Kidney (tissue), 14 donors: Measurements from ENCODE around the gene ADPRH. TPM values are rescaled to one million over a fixed set of nuclear protein-coding genes. Genes with fewer than 3 reads are reported as not detected.
"Not testable (repeated sequence)": the region's sequence is repeated elsewhere in the genome, so short reads cannot be mapped to it uniquely, and the experiment has no call there.

Experiments used
- DNase-seq, 5 donors: peaks; one replicate each; pipeline ENCODE4 v3.0.0-alpha.2; 2013 to 2020
- FAIRE-seq: peaks from 2 replicates; lab custom pipeline; 2012; peaks lifted over from hg19 to GRCh38; lab: Jason Lieb, UNC
- H3K27ac ChIP-seq, 2 donors: one replicate each; pipeline ENCODE4 v1.7.0; 2013; ENCODE audit warnings: low read depth in 2 of 2, low read length in 2 of 2, inconsistent platforms in 1 of 2
- H3K27me3 ChIP-seq: one replicate; pipeline ENCODE4 v1.7.1; 2013; ENCODE audit warnings: low read length, inconsistent platforms; ENCODE audit not compliant: control insufficient read depth, insufficient read depth
- H3K36me3 ChIP-seq, 3 donors: one replicate each; pipeline versions ENCODE4 v1.7.0 to v1.7.1; 2013; ENCODE audit warnings: low read length in 3 of 3, control low read depth in 1 of 3, inconsistent platforms in 1 of 3; ENCODE audit not compliant: insufficient read depth in 3 of 3, control insufficient read depth in 2 of 3
- H3K4me1 ChIP-seq, 3 donors: one replicate each; pipeline versions ENCODE4 v1.7.0 to v1.7.1; 2013; ENCODE audit warnings: low read length in 3 of 3, inconsistent platforms in 1 of 3, low read depth in 1 of 3; ENCODE audit not compliant: control insufficient read depth in 2 of 3, insufficient read depth in 2 of 3
- H3K4me3 ChIP-seq, 3 donors: one replicate each; pipeline versions ENCODE4 v1.7.0 to v1.8.1; 2013; ENCODE audit warnings: low read length in 3 of 3, control low read depth in 1 of 3, inconsistent platforms in 1 of 3
- H3K9ac ChIP-seq, 3 donors: one replicate each; pipeline versions ENCODE4 v1.7.0 to v1.7.1; 2013; ENCODE audit warnings: low read length in 3 of 3, control low read depth in 1 of 3, inconsistent platforms in 1 of 3
- H3K9me3 ChIP-seq, 3 donors: one replicate each; pipeline versions ENCODE4 v1.7.0 to v1.7.1; 2013; ENCODE audit warnings: low read length in 3 of 3, control low read depth in 1 of 3, inconsistent platforms in 1 of 3; ENCODE audit not compliant: control insufficient read depth in 2 of 3, insufficient read depth in 1 of 3
- CTCF ChIP-seq: IDR thresholded peaks from 3 replicates; pipeline ENCODE4 v1.5.1; 2012; ENCODE audit warnings: mild to moderate bottlenecking, moderate library complexity, borderline replicate concordance; ENCODE audit not compliant: insufficient read depth; ENCODE audit errors: extremely low read depth
- intact Hi-C: fragments of 100-400 bp; cut with DNase I; formaldehyde crosslinking; loops from one replicate; pipeline ENCODE4 v1.11.1; 2022
- polyA plus RNA-seq: library from polyadenylated mRNA; stranded (reverse); fragments of 350-450 nt; fragmentation: Illumina TruSeq; extraction: RNeasy Lipid Tissue Mini Kit (QIAGEN cat#74804); gene quantifications from one replicate; pipeline ENCODE4 v1.2.3, GENCODE V29; 2014; ENCODE audit warnings: low read depth, low replicate concordance; ENCODE audit not compliant: insufficient read depth
- total RNA-seq: library from RNA; stranded (reverse); fragmentation: NEBNext Ultra II Directional; extraction: Animal tissue kit (Norgen Biotek cat#: 25700); gene quantifications from one replicate; pipeline ENCODE4 v1.2.1, GENCODE V29; 2021
- donor health status: control.
- donor health status: control.
- donor health status: control.
- donor health status: control.
- donor health status: control.
- donor health status: DM: yes; HTN: yes; CAD: no.
- donor health status: Normal renal cell carcinoma (clear cell type).

ADPRH gene
- total and polyA plus RNA-seq, 2 donors from 2014 or later = 5.2 to 15.0 TPM

- DNase-seq = peak in 2 of 5 donors; percentile 12 to 23
- H3K4me3 ChIP-seq = no peak within 1 kb of the TSS
Observed at GRCh38 chr3:119559441-119559963, 19.8 kb upstream of the ADPRH start, which contains the start of gene CD80. CD80 (minus strand) TSS chr3:119559614; CDS start chr3:119557728, 1,886 bp downstream.

GRCh38 chr3:119560160-119560559 is 19.1 kb upstream of the ADPRH start:
- Histone ChIP-seq H3K36me3 (no peaks in the 10 kb centered on the region), H3K9me3 (no peaks in the 10 kb centered on the region), H3K27me3 (no peaks in the 10 kb centered on the region), H3K4me1 (peaks cover 0 to 2% (median 0%) of the 10 kb centered on the region in 3 donors), H3K27ac (no peak overlapping the region), H3K4me3 (no peak overlapping the region), H3K9ac (no peak overlapping the region)
- TF ChIP-seq CTCF = no peak
- DNase-seq (no peak), FAIRE-seq (no peak)
- intact Hi-C loops = no loop called here

More at GRCh38 chr3:119559441-119559963, 19.8 kb upstream of the ADPRH start, which contains the start of gene CD80:
- Histone ChIP-seq H3K36me3 (no peaks in the 10 kb centered on the region), H3K4me1 (peaks cover 0 to 2% (median 0%) of the 10 kb centered on the region in 3 donors), H3K9me3 (no peaks in the 10 kb centered on the region), H3K27ac (no peak within 1 kb of the TSS), H3K27me3 (no peaks in the 10 kb centered on the region), H3K9ac (no peak within 1 kb of the TSS)
- FAIRE-seq = no peak
- peak; percentile 28 for TF ChIP-seq CTCF
- intact Hi-C loops = no loop called here

- H3K9ac ChIP-seq = no peak overlapping the region
- intact Hi-C loops = no loop called here
- no peak overlapping the region for H3K27ac ChIP-seq
- H3K4me1 ChIP-seq = peaks cover 0 to 2% (median 0%) of the 10 kb centered on the region in 3 donors
- no peaks in the 10 kb centered on the region for H3K36me3 ChIP-seq
- no peaks in the 10 kb centered on the region for H3K9me3 ChIP-seq
- H3K27me3 ChIP-seq = no peaks in the 10 kb centered on the region
- TF ChIP-seq CTCF = no peak
- FAIRE-seq = no peak
- no peak overlapping the region for H3K4me3 ChIP-seq
- no peak for DNase-seq
Observed at GRCh38 chr3:119562307-119562961, 16.9 kb upstream of the ADPRH start.

- H3K9me3 ChIP-seq, intact Hi-C loops, FAIRE-seq, H3K4me1 ChIP-seq, H3K36me3 ChIP-seq, H3K27me3 ChIP-seq, H3K9ac ChIP-seq, H3K4me3 ChIP-seq, H3K27ac ChIP-seq, DNase-seq: not testable (repeated sequence)
Observed at GRCh38 chr3:119563334-119563733, 16.0 kb upstream of the ADPRH start.
